ENCODE measurements around the gene SMIM10. TPM values are rescaled to one million over a fixed set of nuclear protein-coding genes. Genes with fewer than 3 reads are reported as not detected.
"Not testable (repeated sequence)": the region's sequence is repeated elsewhere in the genome, so short reads cannot be mapped to it uniquely, and the experiment has no call there.

The SMIM10 gene
- total and polyA plus RNA-seq, 2 donors: 9.6 to 26.6 TPM

DNA sequence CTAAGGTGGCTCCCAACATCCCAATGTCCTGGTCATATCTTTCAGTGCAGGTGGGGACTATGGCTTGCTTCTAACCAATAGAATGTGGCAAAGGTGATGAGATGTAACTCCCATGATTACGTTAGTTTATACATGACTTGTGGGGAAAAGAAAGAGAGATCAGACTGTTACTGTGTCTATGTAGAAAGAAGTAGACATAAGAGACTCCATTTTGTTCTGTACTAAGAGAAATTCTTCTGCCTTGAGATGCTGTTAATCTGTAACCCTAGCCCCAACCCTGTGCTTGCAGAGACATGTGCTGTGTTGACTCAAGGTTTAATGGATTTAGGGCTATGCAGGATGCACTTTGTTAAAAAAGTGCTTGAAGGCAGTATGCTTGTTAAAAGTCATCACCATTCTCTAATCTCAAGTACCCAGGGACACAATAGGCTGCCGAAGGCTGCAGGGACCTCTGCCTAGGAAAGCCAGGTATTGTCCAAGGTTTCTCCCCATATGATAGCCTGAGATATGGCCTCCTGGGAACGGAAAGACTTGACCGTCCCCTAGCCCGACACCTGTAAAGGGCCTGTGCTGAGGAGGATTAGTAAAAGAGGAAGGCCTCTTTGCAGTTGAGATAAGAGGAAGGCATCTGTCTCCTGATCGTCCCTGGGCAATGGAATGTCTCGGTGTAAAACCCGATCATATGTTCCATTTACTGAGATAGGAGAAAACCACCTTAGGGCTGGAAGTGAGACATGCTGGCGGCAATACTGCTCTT is 39.6 kb downstream of the SMIM10 start:
- not testable (repeated sequence) for H3K4me1 ChIP-seq (ENCODE audit: insufficient read depth); H3K4me3 ChIP-seq (ENCODE audit: low read depth, low read length); DNase-seq (ENCODE audit: extremely low spot score); H3K27ac ChIP-seq (ENCODE audit: low read depth); H3K36me3 ChIP-seq (ENCODE audit: insufficient read depth)
- WGBS: 79% methylated on average over 9 of the region's 9 CpGs

DNA sequence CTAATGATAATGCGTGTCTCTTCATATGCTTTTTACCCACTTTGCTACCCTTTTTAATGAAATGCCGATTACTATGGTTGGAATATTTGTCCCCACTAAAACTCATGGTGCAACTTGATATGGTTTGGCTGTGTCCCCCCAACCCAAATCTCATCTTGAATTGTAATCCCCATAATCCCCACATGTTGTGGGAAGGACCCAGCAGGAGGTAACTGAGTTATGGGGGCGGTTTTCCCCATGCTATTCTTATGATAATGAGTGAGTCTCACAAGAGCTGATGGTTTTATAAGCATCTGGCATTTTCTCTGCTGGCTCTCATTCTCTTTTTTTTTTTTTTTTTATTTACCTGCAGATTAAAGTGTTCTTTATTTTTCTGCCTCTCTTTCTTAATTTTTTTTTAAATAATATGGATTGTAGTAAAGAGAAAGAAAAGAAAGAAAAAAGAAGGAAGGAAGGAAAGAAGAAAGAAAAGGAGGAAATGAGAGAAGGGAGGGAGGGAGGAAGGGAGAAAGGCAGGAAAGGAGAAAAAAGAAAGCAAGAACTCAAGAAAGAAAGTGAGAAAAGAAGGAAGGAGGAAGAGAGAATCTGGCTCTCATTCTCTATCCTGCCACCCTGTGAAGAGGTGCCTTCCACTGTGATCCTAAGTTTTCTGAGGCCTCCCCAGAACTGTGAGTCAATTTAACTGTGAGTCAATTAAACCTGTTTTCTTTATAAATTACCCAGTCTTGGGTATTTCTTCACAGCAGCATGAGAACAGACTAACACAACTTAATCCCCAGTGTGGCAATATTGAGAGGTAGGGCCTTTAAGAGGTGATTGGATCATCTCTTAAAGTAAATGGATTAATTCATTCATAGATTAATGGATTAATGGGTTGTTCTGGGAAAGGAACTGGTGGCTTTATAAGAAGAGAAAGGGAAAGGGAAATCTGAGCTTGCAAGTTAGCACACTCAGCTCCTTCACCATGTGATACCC is 50.6 kb downstream of the SMIM10 start:
- H3K4me3 ChIP-seq (ENCODE audit: low read depth, low read length); H3K27ac ChIP-seq (ENCODE audit: low read depth); H3K4me1 ChIP-seq (ENCODE audit: insufficient read depth); DNase-seq (ENCODE audit: extremely low spot score); H3K36me3 ChIP-seq (ENCODE audit: insufficient read depth): not testable (repeated sequence)
- 91% methylated on average over 3 of the region's 3 CpGs for WGBS

Other genes starting within 250 kb of the SMIM10 start
- gene PABIR2, start 193.8 kb upstream of the SMIM10 start, total RNA-seq: 23.2 TPM
- 21.3 TPM for gene PABIR2, start 193.8 kb upstream of the SMIM10 start, polyA plus RNA-seq
- 28.1 TPM for gene MOSPD1, start 75.7 kb upstream of the SMIM10 start, total RNA-seq
- 8.0 TPM for gene MOSPD1, start 75.7 kb upstream of the SMIM10 start, polyA plus RNA-seq
- 6.1 TPM for gene RTL8B, start 31.6 kb downstream of the SMIM10 start, total RNA-seq
- 26.2 TPM for gene RTL8B, start 31.6 kb downstream of the SMIM10 start, polyA plus RNA-seq
- 37.2 TPM for gene RTL8C, start 41.4 kb downstream of the SMIM10 start, total RNA-seq
- 235 TPM for gene RTL8C, start 41.4 kb downstream of the SMIM10 start, polyA plus RNA-seq
- 5.2 TPM for gene RTL8A, start 61.1 kb downstream of the SMIM10 start, total RNA-seq
- gene RTL8A, start 61.1 kb downstream of the SMIM10 start, polyA plus RNA-seq: 136 TPM
- gene SMIM10L2B, start 107.7 kb downstream of the SMIM10 start, total RNA-seq: 1.8 TPM
- 3.0 TPM for gene SMIM10L2B, start 107.7 kb downstream of the SMIM10 start, polyA plus RNA-seq
- not detected for gene ETDB, start 129.5 kb downstream of the SMIM10 start, total RNA-seq
- gene ETDB, start 129.5 kb downstream of the SMIM10 start, polyA plus RNA-seq: not detected
- gene CT55, start 180.4 kb downstream of the SMIM10 start, total RNA-seq: not detected
- not detected for gene CT55, start 180.4 kb downstream of the SMIM10 start, polyA plus RNA-seq